Measurements from ENCODE around the gene SSNA1.

Gene SSNA1

GRCh38 chr9:137146527-137146918 lies 42.0 kb upstream of the SSNA1 start:
- TF ChIP-seq POLR2A (IDR thresholded peaks at IDR 0.05; ENCODE audit: low read depth, low read length) (no peak), POLR2AphosphoS5 (IDR thresholded peaks at IDR 0.05; ENCODE audit: low read depth, low read length) (no peak), TAF1 (IDR thresholded peaks at IDR 0.05; ENCODE audit: borderline replicate concordance, low read depth, low read length) (no peak)
- FAIRE-seq = no peak
- no peak for DNase-seq (ENCODE audit: insufficient read length)

- TF ChIP-seq POLR2AphosphoS5 (IDR thresholded peaks at IDR 0.05; ENCODE audit: low read depth, low read length) (no peak), TAF1 (IDR thresholded peaks at IDR 0.05; ENCODE audit: borderline replicate concordance, low read depth, low read length) (no peak), POLR2A (IDR thresholded peaks at IDR 0.05; ENCODE audit: low read depth, low read length) (no peak)
- DNase-seq (ENCODE audit: insufficient read length) (no peak), FAIRE-seq (peak; percentile 9)
Observed at GRCh38 chr9:137147091-137147792, 41.2 kb upstream of the SSNA1 start.

GRCh38 chr9:137147793-137148160 lies 40.7 kb upstream of the SSNA1 start:
- TF ChIP-seq POLR2AphosphoS5 (IDR thresholded peaks at IDR 0.05; ENCODE audit: low read depth, low read length) = no peak
- TF ChIP-seq POLR2A (IDR thresholded peaks at IDR 0.05; ENCODE audit: low read depth, low read length) = no peak
- no peak for TF ChIP-seq TAF1 (IDR thresholded peaks at IDR 0.05; ENCODE audit: borderline replicate concordance, low read depth, low read length)
- FAIRE-seq = no peak
- DNase-seq (ENCODE audit: insufficient read length) = no peak

GRCh38 chr9:137148242-137148641 lies 40.2 kb upstream of the SSNA1 start:
- no peak for FAIRE-seq

GRCh38 chr9:137148661-137149060 lies 39.8 kb upstream of the SSNA1 start:
- FAIRE-seq = no peak
- TF ChIP-seq TAF1 (IDR thresholded peaks at IDR 0.05; ENCODE audit: borderline replicate concordance, low read depth, low read length) (no peak), POLR2AphosphoS5 (IDR thresholded peaks at IDR 0.05; ENCODE audit: low read depth, low read length) (no peak), POLR2A (IDR thresholded peaks at IDR 0.05; ENCODE audit: low read depth, low read length) (no peak)

More at GRCh38 chr9:137148242-137148641, 40.2 kb upstream of the SSNA1 start:
- no peak for TF ChIP-seq POLR2A (IDR thresholded peaks at IDR 0.05; ENCODE audit: low read depth, low read length)
- no peak for TF ChIP-seq TAF1 (IDR thresholded peaks at IDR 0.05; ENCODE audit: borderline replicate concordance, low read depth, low read length)
- no peak for TF ChIP-seq POLR2AphosphoS5 (IDR thresholded peaks at IDR 0.05; ENCODE audit: low read depth, low read length)
- no peak for DNase-seq (ENCODE audit: insufficient read length)

GRCh38 chr9:137149363-137149762 lies 39.1 kb upstream of the SSNA1 start:
- TF ChIP-seq TAF1 (IDR thresholded peaks at IDR 0.05; ENCODE audit: borderline replicate concordance, low read depth, low read length) (no peak), POLR2A (IDR thresholded peaks at IDR 0.05; ENCODE audit: low read depth, low read length) (no peak), POLR2AphosphoS5 (IDR thresholded peaks at IDR 0.05; ENCODE audit: low read depth, low read length) (no peak)
- no peak for DNase-seq (ENCODE audit: insufficient read length)
- no peak for FAIRE-seq

More at GRCh38 chr9:137148661-137149060, 39.8 kb upstream of the SSNA1 start:
- no peak for DNase-seq (ENCODE audit: insufficient read length)

- no peak for TF ChIP-seq POLR2AphosphoS5 (IDR thresholded peaks at IDR 0.05; ENCODE audit: low read depth, low read length)
- TF ChIP-seq TAF1 (IDR thresholded peaks at IDR 0.05; ENCODE audit: borderline replicate concordance, low read depth, low read length) = no peak
- TF ChIP-seq POLR2A (IDR thresholded peaks at IDR 0.05; ENCODE audit: low read depth, low read length) = no peak
- DNase-seq (ENCODE audit: insufficient read length) (peak; percentile 74), FAIRE-seq (no peak)
Observed at GRCh38 chr9:137149942-137150616, 38.4 kb upstream of the SSNA1 start.

- peak; percentile 70 for FAIRE-seq
- peak; percentile 83 for DNase-seq (ENCODE audit: insufficient read length)
- TF ChIP-seq TAF1 (IDR thresholded peaks at IDR 0.05; ENCODE audit: borderline replicate concordance, low read depth, low read length) = no peak
- no peak for TF ChIP-seq POLR2AphosphoS5 (IDR thresholded peaks at IDR 0.05; ENCODE audit: low read depth, low read length)
- TF ChIP-seq POLR2A (IDR thresholded peaks at IDR 0.05; ENCODE audit: low read depth, low read length) = no peak
Observed at GRCh38 chr9:137150617-137151457, 37.6 kb upstream of the SSNA1 start.

- no peak for DNase-seq (ENCODE audit: insufficient read length)
- FAIRE-seq = peak; percentile 73
- TF ChIP-seq POLR2AphosphoS5 (IDR thresholded peaks at IDR 0.05; ENCODE audit: low read depth, low read length) (no peak), POLR2A (IDR thresholded peaks at IDR 0.05; ENCODE audit: low read depth, low read length) (no peak), TAF1 (IDR thresholded peaks at IDR 0.05; ENCODE audit: borderline replicate concordance, low read depth, low read length) (no peak)
Observed at GRCh38 chr9:137152844-137153405, 35.6 kb upstream of the SSNA1 start.

- FAIRE-seq (peak; percentile 62), DNase-seq (ENCODE audit: insufficient read length) (no peak)
- TF ChIP-seq TAF1 (IDR thresholded peaks at IDR 0.05; ENCODE audit: borderline replicate concordance, low read depth, low read length) (no peak), POLR2A (IDR thresholded peaks at IDR 0.05; ENCODE audit: low read depth, low read length) (no peak), POLR2AphosphoS5 (IDR thresholded peaks at IDR 0.05; ENCODE audit: low read depth, low read length) (no peak)
Observed at GRCh38 chr9:137156567-137157375, 31.7 kb upstream of the SSNA1 start.
